HuH-7 (cell line): ENCODE measurements around the gene SERPINA1.
A peak's percentile ranks its signal among the peaks of the same experiment; 100 is the strongest.
"Not testable (repeated sequence)": the region's sequence is repeated elsewhere in the genome, so short reads cannot be mapped to it uniquely, and the experiment has no call there.

Experiments used
- DNase-seq: peaks from one replicate; pipeline ENCODE4 v3.0.0; 2011; ENCODE audit warnings: low spot score

SERPINA1 gene

DNA sequence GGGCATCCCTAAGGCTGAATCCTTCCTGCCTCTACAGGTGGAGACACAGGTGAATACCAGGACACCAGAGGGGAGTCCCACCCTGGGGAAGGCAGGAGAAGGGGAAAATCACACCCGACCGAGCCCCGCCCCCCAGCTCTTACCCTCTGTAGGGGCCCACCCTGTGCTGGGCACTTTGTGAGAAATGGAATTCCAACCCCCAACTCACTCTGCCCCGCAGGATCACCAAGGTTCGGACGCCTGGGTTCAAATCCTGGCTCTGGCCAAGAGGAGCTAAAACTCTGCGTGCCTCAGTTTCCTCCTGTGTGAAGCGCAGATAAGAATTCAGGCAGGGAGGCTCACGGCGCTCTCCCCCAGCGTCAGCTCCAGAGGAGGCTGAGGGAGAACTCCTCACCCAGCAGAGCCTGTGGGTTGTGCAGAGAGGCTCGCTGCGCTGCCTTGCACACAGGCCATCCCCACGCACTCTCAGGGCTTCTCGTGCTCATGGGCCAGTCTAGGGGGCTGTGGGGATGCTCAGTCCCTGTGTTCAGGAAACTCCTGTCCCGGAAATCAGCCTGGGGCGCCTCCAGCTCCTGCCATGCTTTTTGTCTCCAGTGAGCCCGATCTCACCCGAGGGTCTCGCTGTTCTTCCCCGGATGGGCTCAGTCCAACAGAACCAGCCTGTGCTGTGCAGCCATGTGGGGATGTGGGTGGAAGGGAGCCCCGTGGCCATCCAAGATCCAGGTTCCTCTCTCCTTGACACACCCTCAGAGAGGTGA, 18.5 kb downstream of the SERPINA1 start:
- DNase-seq = not testable (repeated sequence)

- no peak for DNase-seq
Measured at GRCh38 chr14:94368956-94369355, 19.4 kb downstream of the SERPINA1 start.

- DNase-seq = no peak
Measured at GRCh38 chr14:94368243-94368590, 20.2 kb downstream of the SERPINA1 start.

GRCh38 chr14:94367347-94368242, 20.8 kb downstream of the SERPINA1 start:
- no peak for DNase-seq

DNA sequence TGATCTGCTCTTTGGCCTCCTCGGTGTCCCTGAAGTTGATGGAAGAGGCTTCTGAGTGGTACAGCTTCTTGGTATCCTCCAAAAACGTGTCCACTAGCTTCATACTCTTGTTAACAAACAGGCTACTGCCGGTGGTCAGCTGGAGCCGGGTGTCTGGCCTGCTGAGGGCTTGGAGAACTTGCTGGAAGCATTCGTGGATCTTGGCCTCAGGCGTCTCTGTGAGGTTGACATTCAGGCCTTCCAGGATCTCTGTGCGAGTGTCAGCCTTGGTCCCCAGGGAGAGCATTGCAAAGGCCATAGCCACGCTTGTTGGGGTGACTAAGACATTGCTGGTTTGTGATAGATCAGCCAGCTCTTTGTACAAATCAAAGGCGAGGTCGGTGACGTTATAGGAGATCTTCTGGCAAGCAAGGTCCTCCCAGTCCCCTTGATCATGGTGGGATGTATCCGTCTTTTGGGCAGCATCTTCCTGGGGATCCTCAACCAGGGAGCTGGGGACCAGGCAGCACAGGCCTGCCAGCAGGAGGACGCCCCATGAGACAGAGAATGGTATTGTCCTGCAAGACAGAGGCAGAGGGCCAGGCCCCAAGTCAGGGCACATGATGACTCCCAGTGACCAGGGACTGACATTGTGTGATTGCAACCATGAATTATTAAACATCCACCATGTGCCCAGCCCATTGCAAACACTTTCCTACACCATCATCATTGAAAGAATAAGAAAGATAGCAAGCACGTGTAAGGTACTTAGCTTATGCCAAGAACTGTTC, 22.1 kb downstream of the SERPINA1 start, which contains the start of gene SERPINA2:
TSS of gene SERPINA2 (minus strand) at position 553 of the 770 bp plus-strand sequence.
- DNase-seq = no peak

GRCh38 chr14:94365624-94366023, 22.8 kb downstream of the SERPINA1 start:
- DNase-seq = no peak

- DNase-seq = no peak
Measured at GRCh38 chr14:94364964-94365363, 23.4 kb downstream of the SERPINA1 start.

DNA sequence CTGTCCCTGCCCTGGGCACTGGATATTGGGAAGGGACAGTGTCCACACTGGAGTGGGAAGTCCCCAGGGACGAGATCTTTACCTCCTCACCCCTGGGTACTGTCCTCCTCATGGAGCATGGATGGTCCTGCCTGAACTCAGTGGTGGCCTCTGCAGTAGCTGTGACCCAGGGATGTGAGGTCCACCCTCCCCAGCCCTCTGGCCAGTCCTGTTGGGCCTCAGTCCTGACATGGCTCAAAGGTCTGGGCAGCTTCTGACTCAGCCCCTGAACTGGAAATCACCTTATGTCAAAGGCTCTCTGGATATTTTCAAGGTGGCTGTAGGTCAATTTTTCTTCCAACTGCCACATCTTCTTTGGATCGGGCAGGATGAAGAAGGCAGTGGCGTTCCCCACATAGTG, 24.4 kb downstream of the SERPINA1 start:
- DNase-seq = no peak

- no peak for DNase-seq
Measured at GRCh38 chr14:94363151-94363624, 25.2 kb downstream of the SERPINA1 start.

DNA sequence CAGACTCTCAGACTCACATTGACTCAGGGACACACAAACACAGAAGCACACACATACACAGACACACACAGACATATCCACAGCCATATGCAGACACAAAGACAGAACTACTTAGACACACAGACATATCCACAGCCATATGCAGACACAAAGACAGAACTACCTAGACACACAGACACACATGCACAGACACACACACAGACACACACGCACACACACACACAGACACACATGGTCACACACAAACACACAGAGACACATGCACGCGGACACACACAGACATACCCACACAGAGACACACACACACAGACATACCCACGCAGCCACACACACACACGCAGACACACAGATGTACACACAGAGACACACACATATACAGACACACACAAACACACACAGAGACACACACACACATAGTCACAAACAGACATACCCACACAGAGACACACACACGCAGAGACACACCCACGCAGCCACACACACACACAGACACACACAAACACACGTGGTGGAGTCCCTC, 25.7 kb downstream of the SERPINA1 start:
- DNase-seq = no peak

DNA sequence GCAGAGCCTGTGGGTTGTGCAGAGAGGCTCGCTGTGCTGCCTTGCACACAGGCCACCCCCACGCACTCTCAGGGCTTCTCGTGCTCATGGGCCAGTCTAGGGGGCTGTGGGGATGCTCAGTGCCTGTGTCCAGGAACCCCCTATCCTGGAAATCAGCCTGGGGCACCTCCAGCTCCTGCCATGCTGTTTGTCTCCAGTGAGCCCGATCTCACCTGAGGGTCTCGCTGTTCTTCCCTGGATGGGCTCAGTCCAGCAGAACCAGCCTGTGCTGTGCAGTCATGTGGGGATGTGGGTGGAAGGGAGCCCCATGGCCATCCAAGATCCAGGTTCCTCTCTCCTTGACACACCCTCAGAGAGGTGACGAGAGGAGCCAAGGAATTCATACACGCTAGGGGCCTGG, 26.7 kb downstream of the SERPINA1 start:
- no peak for DNase-seq

DNA sequence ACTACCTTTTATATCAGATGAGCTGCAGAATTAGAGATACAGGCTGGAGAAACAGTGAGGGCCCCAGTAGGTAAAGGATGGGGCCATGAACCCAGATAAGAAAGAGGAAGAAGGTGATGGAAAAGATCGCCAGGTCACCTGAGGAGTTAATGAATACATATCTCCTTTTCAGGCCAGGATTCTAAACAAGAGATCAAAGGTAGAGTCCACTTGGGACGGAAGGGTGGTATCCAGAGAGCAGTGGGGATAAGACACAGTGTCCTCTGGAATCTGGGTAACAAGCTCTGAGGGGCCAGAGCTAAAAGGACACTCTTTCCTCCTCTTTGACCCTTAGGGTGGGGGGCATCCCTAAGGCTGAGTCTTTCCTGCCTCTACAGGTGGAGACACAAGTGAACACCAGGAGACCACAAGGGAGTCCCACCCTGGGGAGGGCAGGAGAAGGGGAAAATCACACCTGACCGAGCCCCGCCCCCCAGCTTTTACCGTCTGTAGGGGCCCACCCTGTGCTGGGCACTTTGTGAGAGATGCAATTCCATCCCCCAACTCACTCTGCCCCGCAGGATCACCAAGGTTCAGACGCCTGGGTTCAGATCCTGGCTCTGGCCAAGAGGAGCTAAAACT, 27.3 kb downstream of the SERPINA1 start:
- no peak for DNase-seq

- DNase-seq = no peak
Measured at GRCh38 chr14:94357166-94357565, 31.2 kb downstream of the SERPINA1 start.

DNA sequence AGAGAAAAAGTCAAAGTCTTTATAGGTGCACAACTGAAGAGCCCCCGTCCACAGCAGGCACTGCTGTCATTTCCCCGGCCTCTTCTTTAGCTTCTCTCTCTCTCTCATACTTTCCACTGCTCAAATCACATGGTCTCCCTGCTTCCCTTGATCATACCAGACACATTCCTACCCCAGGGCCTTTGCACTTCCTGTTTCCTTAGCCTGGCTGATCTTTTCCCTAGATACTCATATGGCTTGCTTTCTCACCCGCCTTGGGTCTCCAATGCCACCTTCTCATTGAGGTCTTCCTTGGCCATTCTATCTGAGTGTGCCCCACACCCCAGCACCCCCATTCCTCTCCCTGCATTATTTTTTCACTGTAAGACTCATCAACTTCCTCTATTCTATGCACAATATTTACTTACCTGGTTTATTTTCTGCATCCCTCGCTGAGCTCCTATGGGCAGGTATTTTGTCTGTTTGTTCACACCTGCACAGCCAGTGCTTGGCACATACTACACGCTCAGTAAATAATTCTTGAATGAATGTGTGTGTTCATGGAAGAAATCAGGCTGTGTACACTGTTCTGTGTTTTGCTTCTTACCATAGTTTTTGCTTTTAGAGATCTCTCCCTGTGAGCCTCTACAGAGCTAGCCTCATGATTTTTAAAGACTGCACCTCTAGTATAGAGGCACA, 31.9 kb downstream of the SERPINA1 start:
- no peak for DNase-seq

- peak; percentile 31 for DNase-seq
Measured at GRCh38 chr14:94355191-94355794, 33.1 kb downstream of the SERPINA1 start.

- DNase-seq = no peak
Measured at GRCh38 chr14:94354638-94355185, 33.7 kb downstream of the SERPINA1 start.

DNA sequence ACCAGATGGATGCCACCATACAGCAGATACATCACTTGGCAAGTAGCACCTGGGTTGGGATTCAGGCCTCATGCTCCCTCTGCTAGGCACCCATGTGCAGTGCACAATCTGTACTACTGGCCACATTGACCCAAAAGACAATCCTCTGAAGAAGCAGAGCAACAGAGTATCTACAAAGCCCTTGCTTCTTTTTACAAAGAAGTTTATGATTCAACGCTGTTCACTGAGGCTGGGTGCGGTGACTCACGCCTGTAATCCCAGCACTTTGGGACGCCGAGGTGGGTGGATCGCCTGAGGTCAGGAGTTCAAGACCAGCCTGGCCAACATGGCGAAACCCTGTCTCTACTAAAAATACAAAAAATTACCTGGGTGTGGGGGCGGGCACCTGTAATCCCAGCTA, 34.2 kb downstream of the SERPINA1 start:
- DNase-seq = not testable (repeated sequence)

DNA sequence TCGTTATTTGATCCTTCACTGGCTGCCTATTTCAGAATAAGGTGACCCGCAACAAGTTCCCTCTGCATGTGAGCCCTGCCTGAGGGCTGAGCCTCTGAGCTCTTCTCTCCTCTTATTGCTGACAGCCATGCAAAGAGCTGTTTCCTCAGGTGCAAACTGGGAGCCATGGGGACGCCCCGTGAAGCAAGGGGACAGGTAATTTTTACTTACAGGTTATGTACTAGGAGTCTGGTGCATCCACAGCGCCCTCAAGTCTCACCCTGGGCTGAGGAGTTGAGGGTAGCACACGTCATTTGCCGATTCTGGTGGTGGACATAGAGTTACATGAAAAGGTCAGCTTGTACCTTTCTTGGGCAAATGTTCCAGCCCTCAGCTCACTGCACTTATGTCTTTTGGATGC, 39.1 kb downstream of the SERPINA1 start:
- DNase-seq = no peak

GRCh38 chr14:94348836-94349235, 39.6 kb downstream of the SERPINA1 start:
- DNase-seq = no peak

- DNase-seq = no peak
Measured at GRCh38 chr14:94346841-94347240, 41.6 kb downstream of the SERPINA1 start.
